Breast epithelium (tissue), 3 donors: ENCODE data around the gene MRFAP1.
"Not testable (repeated sequence)": the region's sequence is repeated elsewhere in the genome, so short reads cannot be mapped to it uniquely, and the experiment has no call there.

Source experiments
- POLR2A ChIP-seq: fragments of 450-650 bp; IDR thresholded peaks from one replicate; pipeline ENCODE4 v1.6.1; 2016; ENCODE audit warnings: antibody characterized with exemption, mild to moderate bottlenecking, moderate library complexity
- POLR2AphosphoS5 ChIP-seq, 3 donors: sonication (generic); formaldehyde crosslinking; IDR thresholded peaks; one replicate each; pipeline ENCODE4 v1.6.1; 2017; ENCODE audit warnings: antibody characterized with exemption in 3 of 3

DNA sequence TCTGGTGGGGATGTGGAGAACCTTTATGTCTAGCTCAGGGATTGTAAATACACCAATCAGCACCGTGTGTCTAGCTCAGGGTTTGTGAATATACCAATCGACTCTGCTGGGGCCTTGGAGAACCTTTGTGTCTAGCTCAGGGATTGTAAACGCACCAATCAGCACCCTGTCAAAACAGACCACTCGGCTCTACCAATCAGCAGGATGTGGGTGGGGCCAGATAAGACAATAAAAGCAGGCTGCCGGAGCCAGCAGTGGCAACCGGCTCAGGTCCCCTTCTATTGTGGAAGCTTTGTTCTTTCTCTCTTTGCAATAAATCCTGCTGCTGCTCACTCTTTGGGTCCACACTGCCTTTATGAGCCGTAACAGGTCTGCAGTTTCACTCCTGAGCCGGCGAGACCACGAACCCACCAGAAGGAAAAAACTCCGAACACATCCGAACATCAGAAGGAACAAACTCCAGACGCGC is 32.7 kb downstream of the MRFAP1 start:
- peak in 1 of 3 donors; percentile 6 for TF ChIP-seq POLR2AphosphoS5 (IDR thresholded peaks at IDR 0.05)
- not testable (repeated sequence) for TF ChIP-seq POLR2A
